ENCODE measurements around the gene LSR.

DNA sequence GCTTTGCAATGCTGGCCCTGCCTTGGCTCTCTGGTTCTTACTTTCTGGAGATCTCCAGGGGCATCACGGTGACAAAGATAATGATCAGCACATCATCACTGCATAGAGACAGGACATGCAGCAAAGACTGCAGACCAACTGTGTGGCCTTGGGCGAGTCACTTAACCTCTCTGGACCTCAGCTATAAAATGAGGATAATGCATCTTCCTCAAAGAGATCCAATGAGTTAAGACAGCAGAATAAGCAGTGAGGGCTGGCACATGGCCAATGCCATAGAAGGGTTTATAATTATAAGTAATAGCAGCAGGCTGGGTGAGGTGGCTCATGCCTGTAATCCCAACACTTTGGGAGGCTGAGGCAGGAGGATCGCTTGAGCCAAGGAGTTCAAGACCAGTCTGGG, 45.5 kb downstream of the LSR start:
- TF ChIP-seq, protein P1, sequence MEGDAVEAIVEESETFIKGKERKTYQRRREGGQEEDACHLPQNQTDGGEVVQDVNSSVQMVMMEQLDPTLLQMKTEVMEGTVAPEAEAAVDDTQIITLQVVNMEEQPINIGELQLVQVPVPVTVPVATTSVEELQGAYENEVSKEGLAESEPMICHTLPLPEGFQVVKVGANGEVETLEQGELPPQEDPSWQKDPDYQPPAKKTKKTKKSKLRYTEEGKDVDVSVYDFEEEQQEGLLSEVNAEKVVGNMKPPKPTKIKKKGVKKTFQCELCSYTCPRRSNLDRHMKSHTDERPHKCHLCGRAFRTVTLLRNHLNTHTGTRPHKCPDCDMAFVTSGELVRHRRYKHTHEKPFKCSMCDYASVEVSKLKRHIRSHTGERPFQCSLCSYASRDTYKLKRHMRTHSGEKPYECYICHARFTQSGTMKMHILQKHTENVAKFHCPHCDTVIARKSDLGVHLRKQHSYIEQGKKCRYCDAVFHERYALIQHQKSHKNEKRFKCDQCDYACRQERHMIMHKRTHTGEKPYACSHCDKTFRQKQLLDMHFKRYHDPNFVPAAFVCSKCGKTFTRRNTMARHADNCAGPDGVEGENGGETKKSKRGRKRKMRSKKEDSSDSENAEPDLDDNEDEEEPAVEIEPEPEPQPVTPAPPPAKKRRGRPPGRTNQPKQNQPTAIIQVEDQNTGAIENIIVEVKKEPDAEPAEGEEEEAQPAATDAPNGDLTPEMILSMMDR (conservative IDR thresholded peaks at IDR 0.05; ENCODE audit: low read depth, low read length): no peak
- no peak for TF ChIP-seq POLR2A (IDR thresholded peaks at IDR 0.05; ENCODE audit: low read depth, low read length)
- no peak for TF ChIP-seq FOS (IDR thresholded peaks at IDR 0.05; ENCODE audit: low read depth, low read length)
- no peak for TF ChIP-seq RAD21 (IDR thresholded peaks at IDR 0.05; ENCODE audit: low read length)
- TF ChIP-seq CHD1 (IDR thresholded peaks at IDR 0.05; ENCODE audit: low read depth, low read length): no peak
- TF ChIP-seq USF2 (IDR thresholded peaks at IDR 0.05; ENCODE audit: low read depth, low read length): no peak
- no peak for TF ChIP-seq CEBPB (IDR thresholded peaks at IDR 0.05; ENCODE audit: low read depth, low read length)
- no peak for TF ChIP-seq MAFK (IDR thresholded peaks at IDR 0.05; ENCODE audit: low read depth, low read length)
- no peak for TF ChIP-seq RCOR1 (IDR thresholded peaks at IDR 0.05; ENCODE audit: insufficient replicate concordance, low read length)
- TF ChIP-seq ELK1 (IDR thresholded peaks at IDR 0.05; ENCODE audit: borderline replicate concordance, low read depth, low read length): no peak

Data from IMR-90 (cell line).